Nephron (organoid): Measurements from ENCODE around the gene ADGRF3.
"Not testable (repeated sequence)": the region's sequence is repeated elsewhere in the genome, so short reads cannot be mapped to it uniquely, and the experiment has no call there.

ENCODE experiments used
- H3K27ac Mint-ChIP-seq, 3 experiments: 2 replicates each; pipeline ENCODE4 v1.8.0; 2020; ENCODE audit warnings: mixed read lengths in 3 of 3, mild to moderate bottlenecking in 2 of 3, moderate library complexity in 1 of 3
- H3K27me3 Mint-ChIP-seq: 2 replicates; pipeline ENCODE4 v1.8.0; 2021; ENCODE audit warnings: low read depth, mild to moderate bottlenecking, moderate library complexity, mixed read lengths
- H3K36me3 Mint-ChIP-seq: 2 replicates; pipeline ENCODE4 v1.8.0; 2020; ENCODE audit warnings: low read depth, mixed read lengths
- H3K4me1 Mint-ChIP-seq: 2 replicates; pipeline ENCODE4 v1.8.0; 2020; ENCODE audit warnings: mixed read lengths
- H3K4me3 Mint-ChIP-seq, 3 experiments: 2 replicates each; pipeline ENCODE4 v1.8.0; 2020; ENCODE audit warnings: mild to moderate bottlenecking in 3 of 3, mixed read lengths in 3 of 3, moderate library complexity in 2 of 3
- H3K9me3 Mint-ChIP-seq: 2 replicates; pipeline ENCODE4 v1.8.0; 2020; ENCODE audit warnings: mixed read lengths
- TF ChIP-seq, protein P1 (sequence below), 3 experiments: fragments of 200-600 bp; sonication (generic); IDR thresholded peaks; one replicate each; pipeline ENCODE4 v1.5.0; 2021; ENCODE audit warnings: antibody characterized with exemption in 3 of 3; ENCODE audit not compliant: unreplicated experiment in 3 of 3

Gene ADGRF3

DNA sequence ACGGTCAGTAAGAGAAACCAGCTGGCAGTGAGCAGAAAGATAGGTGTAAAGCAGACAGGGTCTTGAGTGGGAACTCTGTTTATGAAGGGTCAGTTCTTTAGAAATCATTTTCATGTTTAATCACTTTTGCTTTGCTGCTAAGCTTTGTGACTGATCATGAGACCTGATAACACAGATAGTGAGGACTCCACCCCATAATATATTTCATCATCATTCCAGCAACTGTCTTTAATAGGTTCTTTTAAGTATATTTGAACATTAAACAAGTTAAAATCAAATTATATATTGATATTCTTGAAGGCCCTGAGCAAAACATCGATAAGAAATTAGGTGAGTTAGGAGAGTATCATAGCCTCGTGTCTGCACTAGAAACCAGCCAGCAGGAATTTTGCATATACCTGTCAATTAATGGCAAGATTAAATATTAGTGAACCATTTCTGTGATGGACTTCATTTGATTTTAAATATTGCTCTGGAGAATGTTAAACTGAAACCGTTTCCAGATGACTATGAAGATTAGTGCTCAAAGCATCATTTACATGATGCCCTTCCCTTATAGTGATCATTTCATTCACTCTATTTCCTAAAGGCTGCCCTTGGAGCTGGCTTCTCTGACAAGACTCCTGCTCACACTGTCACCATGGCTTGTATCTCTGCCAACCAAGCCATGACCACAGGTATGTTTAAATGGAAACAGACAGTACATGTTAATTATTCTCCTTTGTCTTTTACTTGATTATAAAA, 69.9 kb downstream of the ADGRF3 start:
- Mint-ChIP-seq H3K27me3 (no peaks in the 10 kb centered on the region), H3K36me3 (peaks cover 44% of the 10 kb centered on the region), H3K27ac (no peak overlapping the region), H3K9me3 (no peaks in the 10 kb centered on the region), H3K4me1 (peaks cover 21% of the 10 kb centered on the region), H3K4me3 (no peak overlapping the region)
- TF ChIP-seq, protein P1, sequence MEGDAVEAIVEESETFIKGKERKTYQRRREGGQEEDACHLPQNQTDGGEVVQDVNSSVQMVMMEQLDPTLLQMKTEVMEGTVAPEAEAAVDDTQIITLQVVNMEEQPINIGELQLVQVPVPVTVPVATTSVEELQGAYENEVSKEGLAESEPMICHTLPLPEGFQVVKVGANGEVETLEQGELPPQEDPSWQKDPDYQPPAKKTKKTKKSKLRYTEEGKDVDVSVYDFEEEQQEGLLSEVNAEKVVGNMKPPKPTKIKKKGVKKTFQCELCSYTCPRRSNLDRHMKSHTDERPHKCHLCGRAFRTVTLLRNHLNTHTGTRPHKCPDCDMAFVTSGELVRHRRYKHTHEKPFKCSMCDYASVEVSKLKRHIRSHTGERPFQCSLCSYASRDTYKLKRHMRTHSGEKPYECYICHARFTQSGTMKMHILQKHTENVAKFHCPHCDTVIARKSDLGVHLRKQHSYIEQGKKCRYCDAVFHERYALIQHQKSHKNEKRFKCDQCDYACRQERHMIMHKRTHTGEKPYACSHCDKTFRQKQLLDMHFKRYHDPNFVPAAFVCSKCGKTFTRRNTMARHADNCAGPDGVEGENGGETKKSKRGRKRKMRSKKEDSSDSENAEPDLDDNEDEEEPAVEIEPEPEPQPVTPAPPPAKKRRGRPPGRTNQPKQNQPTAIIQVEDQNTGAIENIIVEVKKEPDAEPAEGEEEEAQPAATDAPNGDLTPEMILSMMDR (IDR thresholded peaks at IDR 0.05; ENCODE audit: unreplicated experiment in 3 of 3) = no peak

DNA sequence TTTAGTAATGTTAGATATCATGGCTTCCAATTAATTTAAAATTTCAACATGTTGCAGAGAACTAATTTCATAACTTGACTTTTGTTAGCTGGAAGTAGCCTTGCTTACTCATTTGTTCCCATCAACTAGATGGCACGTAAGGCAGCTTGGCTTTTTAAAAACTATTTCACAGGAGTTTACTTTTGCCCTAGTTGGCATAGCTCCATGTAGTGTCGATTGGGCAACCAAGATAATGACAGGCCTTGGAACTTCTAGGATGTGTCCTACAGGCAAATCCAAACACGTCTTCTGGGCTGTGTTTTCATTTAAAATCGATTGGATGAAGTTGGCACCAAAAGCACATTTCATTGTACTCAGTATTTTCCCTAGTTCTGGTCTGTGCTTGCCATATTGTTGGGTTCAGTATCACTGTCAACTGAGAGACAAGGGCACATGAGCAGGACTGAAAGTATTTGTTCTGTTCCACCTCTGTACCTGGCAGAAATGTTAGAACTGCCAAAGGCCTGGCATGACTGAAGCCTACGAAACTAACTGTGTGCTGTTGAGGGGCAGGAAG, 72.5 kb downstream of the ADGRF3 start:
- H3K27me3 Mint-ChIP-seq = no peaks in the 10 kb centered on the region
- H3K4me1 Mint-ChIP-seq = peaks cover 5% of the 10 kb centered on the region

DNA sequence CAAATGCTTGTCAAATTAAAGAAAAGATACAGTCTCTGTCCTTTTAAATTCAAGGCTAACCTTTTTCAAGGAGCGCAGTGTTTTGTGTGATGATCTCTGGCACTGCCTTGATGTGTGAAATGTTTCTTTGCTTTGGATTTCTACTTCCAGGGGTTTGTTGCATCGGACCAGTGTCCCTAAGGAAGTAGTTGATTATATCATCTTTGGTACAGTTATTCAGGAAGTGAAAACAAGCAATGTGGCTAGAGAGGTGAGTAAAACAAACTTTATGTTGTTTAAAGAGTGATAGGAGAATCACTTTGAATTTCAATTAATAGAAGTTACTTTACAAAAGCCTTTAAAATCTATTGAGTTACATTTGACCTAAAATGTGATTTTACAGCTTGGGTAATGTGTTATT, 73.1 kb downstream of the ADGRF3 start:
- H3K4me3 Mint-ChIP-seq = no peak overlapping the region
- no peaks in the 10 kb centered on the region for H3K9me3 Mint-ChIP-seq

More for the DNA sequence above, 72.5 kb downstream of the ADGRF3 start:
- peaks cover 29% of the 10 kb centered on the region for H3K36me3 Mint-ChIP-seq
- no peak overlapping the region for H3K27ac Mint-ChIP-seq
- TF ChIP-seq, protein P1 (IDR thresholded peaks at IDR 0.05; ENCODE audit: unreplicated experiment in 3 of 3) = no peak
- no peak overlapping the region for H3K4me3 Mint-ChIP-seq
- no peaks in the 10 kb centered on the region for H3K9me3 Mint-ChIP-seq

DNA sequence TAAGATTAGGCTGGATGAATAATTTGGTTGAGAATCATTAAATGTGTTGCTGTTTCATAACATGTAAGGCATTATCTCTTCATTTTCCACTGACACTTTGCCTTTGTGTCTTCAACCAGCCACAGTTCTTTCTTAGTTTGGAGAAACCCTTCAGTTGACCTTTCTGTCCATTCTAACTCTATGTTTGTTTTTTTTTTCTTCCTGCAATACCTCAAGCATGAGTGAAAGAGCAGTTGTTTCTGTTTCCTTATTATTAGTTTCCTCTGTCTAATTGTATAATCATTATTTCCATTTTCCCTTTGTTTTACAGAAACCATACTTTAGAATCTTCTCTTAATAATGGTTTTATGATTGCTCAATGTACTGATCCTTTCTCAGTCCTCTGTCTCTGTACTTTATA, 76.2 kb downstream of the ADGRF3 start:
- Mint-ChIP-seq H3K36me3 (peaks cover 34% of the 10 kb centered on the region), H3K27me3 (no peaks in the 10 kb centered on the region), H3K4me3 (no peak overlapping the region), H3K4me1 (peaks cover 5% of the 10 kb centered on the region), H3K9me3 (no peaks in the 10 kb centered on the region), H3K27ac (no peak overlapping the region)
- TF ChIP-seq, protein P1 (IDR thresholded peaks at IDR 0.05; ENCODE audit: unreplicated experiment in 3 of 3) = no peak

More for the DNA sequence above, 73.1 kb downstream of the ADGRF3 start:
- H3K4me1 Mint-ChIP-seq = peaks cover 5% of the 10 kb centered on the region
- no peaks in the 10 kb centered on the region for H3K27me3 Mint-ChIP-seq
- TF ChIP-seq, protein P1 (IDR thresholded peaks at IDR 0.05; ENCODE audit: unreplicated experiment in 3 of 3) = no peak
- H3K36me3 Mint-ChIP-seq = peaks cover 25% of the 10 kb centered on the region
- no peak overlapping the region for H3K27ac Mint-ChIP-seq

DNA sequence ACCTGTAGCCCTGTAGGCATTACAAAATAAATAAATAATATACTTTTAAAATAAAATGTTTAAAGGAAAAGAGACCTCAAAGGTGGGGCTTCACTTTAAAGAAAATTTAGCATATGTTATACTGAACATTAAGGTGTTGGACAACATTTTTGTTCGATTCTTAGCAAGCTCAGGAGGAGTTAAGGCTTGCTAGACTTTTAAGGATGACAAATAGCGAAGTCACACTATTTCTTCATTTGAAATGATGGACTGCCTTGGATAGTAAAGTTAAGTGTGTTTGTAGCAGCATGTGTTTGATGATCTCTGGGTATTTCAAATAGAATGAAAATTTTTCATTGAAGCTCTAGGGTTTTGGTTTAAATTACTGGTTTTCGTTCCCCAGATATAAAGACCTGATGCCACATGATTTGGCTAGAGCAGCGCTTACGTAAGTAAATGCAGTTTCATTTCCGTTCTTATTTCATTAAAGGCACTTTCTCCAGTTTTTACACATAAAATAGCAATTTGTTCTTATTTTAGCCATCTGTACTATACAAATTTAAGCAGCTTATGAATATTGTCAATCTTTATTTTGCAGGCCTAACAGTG, 76.9 kb downstream of the ADGRF3 start:
- no peaks in the 10 kb centered on the region for H3K27me3 Mint-ChIP-seq
- no peaks in the 10 kb centered on the region for H3K9me3 Mint-ChIP-seq
- TF ChIP-seq, protein P1 (IDR thresholded peaks at IDR 0.05; ENCODE audit: unreplicated experiment in 3 of 3) = no peak
- H3K4me1 Mint-ChIP-seq = peaks cover 5% of the 10 kb centered on the region
- no peak overlapping the region for H3K4me3 Mint-ChIP-seq
- H3K27ac Mint-ChIP-seq = no peak overlapping the region
- peaks cover 38% of the 10 kb centered on the region for H3K36me3 Mint-ChIP-seq

DNA sequence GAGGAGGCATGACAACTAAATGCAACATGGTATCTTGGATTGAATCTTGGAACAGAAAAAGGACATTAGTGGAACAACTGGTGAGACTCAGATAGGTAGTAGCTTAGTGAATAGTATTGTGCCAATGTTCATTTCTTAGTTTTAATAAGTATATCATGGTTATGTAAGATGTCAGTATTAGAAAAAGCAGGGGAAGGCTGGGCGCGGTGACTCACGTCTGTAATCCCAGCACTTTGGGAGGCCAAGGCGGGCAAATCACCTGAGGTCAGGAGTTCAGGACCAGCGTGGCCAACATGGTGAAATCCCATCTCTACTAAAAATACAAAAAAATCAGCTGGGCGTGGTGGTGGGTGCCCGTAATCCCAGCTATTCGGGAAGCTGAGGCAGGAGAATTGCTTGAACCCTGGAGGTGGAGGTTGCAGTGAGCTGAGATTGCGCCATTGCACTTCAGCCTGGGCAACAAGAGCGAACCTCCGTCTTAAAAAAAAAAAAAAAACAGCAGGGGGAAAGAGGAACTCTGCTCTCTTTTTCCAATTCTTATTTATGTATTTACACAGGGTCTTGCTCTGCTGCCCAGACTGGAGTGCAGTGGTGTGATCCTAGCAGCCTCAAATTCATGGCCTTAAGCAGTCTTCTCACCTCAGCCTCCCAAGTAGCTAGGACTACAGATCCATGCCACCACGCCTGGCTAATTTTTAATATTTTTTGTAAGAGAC, 77.8 kb downstream of the ADGRF3 start:
- H3K4me1 Mint-ChIP-seq, H3K27me3 Mint-ChIP-seq, H3K4me3 Mint-ChIP-seq, H3K27ac Mint-ChIP-seq, H3K9me3 Mint-ChIP-seq: not testable (repeated sequence)
- peaks cover 41% of the 10 kb centered on the region for H3K36me3 Mint-ChIP-seq
